Endothelial cell of umbilical vein (primary cell): ENCODE results near the gene TF. TPM values are rescaled to one million over a fixed set of nuclear protein-coding genes. Genes with fewer than 3 reads are reported as not detected.

Experiments used
- BruUV-seq: library from RNA; stranded (reverse); fragments of 400-500 nt; replicated peaks from 2 replicates; lab custom pipeline; 2021; lab: Mats Ljungman, UMichigan
- CTCF ChIA-PET: fragments of 300-600, 350-600 bp; sonication (Branson Sonifier 250); formaldehyde crosslinking; loops from one replicate; lab custom pipeline; 2021; ENCODE audit warnings: antibody characterized with exemption, inconsistent platforms; lab: Charles Lee
- POLR2A ChIA-PET: fragments of 300-600, 350-600 bp; sonication (Branson Sonifier 250); formaldehyde crosslinking; loops from one replicate; lab custom pipeline; 2021; ENCODE audit warnings: antibody characterized with exemption, inconsistent platforms; lab: Charles Lee
- DNase-seq: peaks from one replicate; pipeline ENCODE4 v3.0.0-alpha.2; 2011; ENCODE audit warnings: low read depth, low spot score
- FAIRE-seq: peaks from 2 replicates; lab custom pipeline; 2011; peaks lifted over from hg19 to GRCh38; lab: Jason Lieb, UNC
- H2AFZ ChIP-seq: 2 replicates; pipeline ENCODE4 v1.6.0; 2012; ENCODE audit warnings: low read depth, low read length, control low read depth, inconsistent platforms
- H3K27ac ChIP-seq: 2 replicates; pipeline ENCODE4 v1.5.1; 2011; ENCODE audit warnings: low read depth, mild to moderate bottlenecking, control low read depth, low read length, moderate library complexity; ENCODE audit not compliant: insufficient read depth
- H3K27me3 ChIP-seq, 2 experiments: 2 replicates each; pipeline versions ENCODE4 v1.6.0 to v1.6.1; 2011; ENCODE audit warnings: low read length in 2 of 2, mixed read lengths in 1 of 2; ENCODE audit not compliant: control insufficient read depth in 2 of 2, insufficient read depth in 2 of 2
- H3K36me3 ChIP-seq, 2 experiments: 2 replicates in 1 of 2; 3 replicates in 1 of 2; pipeline ENCODE4 v1.5.1; 2011; ENCODE audit warnings: low read length in 2 of 2, mild to moderate bottlenecking in 1 of 2, moderate library complexity in 1 of 2; ENCODE audit not compliant: control insufficient read depth in 2 of 2, insufficient read depth in 2 of 2; ENCODE audit errors: extremely low read depth in 1 of 2
- H3K4me1 ChIP-seq: 3 replicates; pipeline ENCODE4 v1.5.1; 2011; ENCODE audit warnings: mild to moderate bottlenecking, low read length; ENCODE audit not compliant: control insufficient read depth, insufficient read depth; ENCODE audit errors: extremely low read depth
- H3K4me2 ChIP-seq: 2 replicates; pipeline ENCODE4 v1.6.1; 2011; ENCODE audit warnings: low read length, control low read depth, mixed read lengths; ENCODE audit not compliant: insufficient read depth
- H3K4me3 ChIP-seq, 3 experiments: fragments of 200-600 bp in 1 of 3; sonication (generic), shearing (Covaris generic) in 1 of 3; replicated peaks in 1 of 3; 2 replicates each; pipeline ENCODE4 v1.5.1; 2011 to 2016; ENCODE audit warnings: control low read depth in 3 of 3, low read length in 3 of 3, mild to moderate bottlenecking in 2 of 3, inconsistent platforms in 1 of 3, low read depth in 1 of 3, moderate library complexity in 1 of 3; ENCODE audit not compliant: insufficient read depth in 1 of 3
- H3K79me2 ChIP-seq: 2 replicates; pipeline ENCODE4 v1.6.0; 2012; ENCODE audit warnings: low read length, inconsistent platforms; ENCODE audit not compliant: control insufficient read depth, insufficient read depth
- H3K9ac ChIP-seq: replicated peaks from 2 replicates; pipeline ENCODE3; 2011; ENCODE audit warnings: low read length, control low read depth; ENCODE audit not compliant: insufficient read depth; ENCODE audit errors: extremely low read depth
- H3K9me1 ChIP-seq: replicated peaks from 3 replicates; pipeline ENCODE4 v1.6.0; 2011; ENCODE audit warnings: mild to moderate bottlenecking, low read length; ENCODE audit not compliant: control insufficient read depth, insufficient read depth; ENCODE audit errors: extremely low read depth
- H3K9me3 ChIP-seq: replicated peaks from 2 replicates; pipeline ENCODE4 v1.5.1; 2012; ENCODE audit warnings: low read length, inconsistent platforms; ENCODE audit not compliant: control insufficient read depth, insufficient read depth
- H4K20me1 ChIP-seq: replicated peaks from 2 replicates; pipeline ENCODE3; 2011; ENCODE audit warnings: mild to moderate bottlenecking, low read length; ENCODE audit not compliant: control insufficient read depth, insufficient read depth; ENCODE audit errors: extremely low read depth
- CTCF ChIP-seq, 2 donors: IDR thresholded peaks; 1 replicate in 1 of 2; 2 replicates in 1 of 2; pipeline ENCODE4 v1.5.1; 2011; ENCODE audit warnings: low read length in 2 of 2, mild to moderate bottlenecking in 2 of 2, moderate library complexity in 2 of 2, control low read depth in 1 of 2, inconsistent platforms in 1 of 2, low read depth in 1 of 2; ENCODE audit not compliant: insufficient read depth in 1 of 2; ENCODE audit errors: extremely low read depth in 1 of 2
- EZH2 ChIP-seq: IDR thresholded peaks from 2 replicates; pipeline ENCODE4 v1.6.1; 2012; ENCODE audit warnings: borderline replicate concordance, low read depth, mild to moderate bottlenecking, moderate library complexity, low read length, inconsistent platforms; ENCODE audit not compliant: severe bottlenecking
- FOS ChIP-seq: IDR thresholded peaks from 2 replicates; pipeline ENCODE4 v1.6.1; 2011; ENCODE audit warnings: mild to moderate bottlenecking, low read length, moderate library complexity, borderline replicate concordance; ENCODE audit not compliant: insufficient read depth
- GATA2 ChIP-seq: IDR thresholded peaks from 2 replicates; pipeline ENCODE4 v1.7.0; 2011; ENCODE audit warnings: low read depth, mild to moderate bottlenecking, moderate library complexity, mixed read lengths, low read length; ENCODE audit not compliant: insufficient read length, insufficient read depth
- JUN ChIP-seq: IDR thresholded peaks from 2 replicates; pipeline ENCODE4 v1.6.1; 2011; ENCODE audit warnings: borderline replicate concordance, low read depth; ENCODE audit not compliant: insufficient read length, insufficient read depth
- MAX ChIP-seq: IDR thresholded peaks from 2 replicates; pipeline ENCODE4 v1.6.1; 2011; ENCODE audit not compliant: insufficient read depth, insufficient read length
- MYC ChIP-seq: IDR thresholded peaks from one replicate; pipeline ENCODE4 v1.6.1; 2011; ENCODE audit warnings: mild to moderate bottlenecking, low read depth, low read length
- POLR2A ChIP-seq: IDR thresholded peaks from 2 replicates; pipeline ENCODE4 v1.6.1; 2012; ENCODE audit warnings: low read depth, mild to moderate bottlenecking, control low read depth, low read length
- POLR2AphosphoS5 ChIP-seq: IDR thresholded peaks from 2 replicates; pipeline ENCODE4 v1.6.1; 2012; ENCODE audit warnings: low read depth, mild to moderate bottlenecking, control low read depth, low read length, moderate library complexity; ENCODE audit not compliant: insufficient read depth
- dilution Hi-C: fragments of 300-500 bp; cut with MboI; formaldehyde crosslinking; loops from one replicate; pipeline ENCODE4 v1.15.0; 2019; ENCODE audit warnings: low sequenced_read_pairs; ENCODE audit not compliant: extremely low pct_ligation_motif_present
- intact Hi-C: fragments of 100-400 bp; cut with micrococcal nuclease; formaldehyde crosslinking; loops from one replicate; pipeline ENCODE4 v1.10.0; 2022
- polyA plus RNA-seq, 4 experiments: library from polyadenylated mRNA; depleted of rRNA in 3 of 4; stranded (reverse) in 3 of 4; unstranded in 1 of 4; fragments of >200 nt; gene quantifications; 2 replicates each; pipeline versions ENCODE4 v1.2.1 to v1.2.3, GENCODE V29; 2011 to 2012; ENCODE audit warnings: missing spikeins in 1 of 4
- total RNA-seq: library from RNA; stranded (reverse); gene quantifications from 2 replicates; pipeline ENCODE4 v1.2.3, GENCODE V29; 2021

Gene TF
- total and polyA plus RNA-seq, 2 donors (not counting 3 experiments of a cell fraction or from before 2014, with no cell fraction given) = 0.32 to 0.69 TPM

- Histone ChIP-seq H3K27ac (no peak overlapping the region), H4K20me1 (no peaks in the 10 kb centered on the region), H3K79me2 (no peaks in the 10 kb centered on the region), H3K4me1 (no peaks in the 10 kb centered on the region), H3K4me2 (no peak overlapping the region), H3K4me3 (no peak overlapping the region), H3K9ac (no peak overlapping the region), H3K36me3 (no peaks in the 10 kb centered on the region), H3K9me3 (no peaks in the 10 kb centered on the region), H3K27me3 (no peaks in the 10 kb centered on the region), H2AFZ (no peak overlapping the region), H3K9me1 (no peaks in the 10 kb centered on the region)
- intact Hi-C loops (no loop called here), dilution Hi-C loops (no loop called here)
- DNase-seq (no peak), FAIRE-seq (no peak)
- TF ChIP-seq JUN = no peak
- TF ChIP-seq MAX = no peak
- no peak for TF ChIP-seq FOS
- TF ChIP-seq GATA2 = no peak
- TF ChIP-seq CTCF (IDR thresholded peaks at IDR 0.05; ENCODE audit: extremely low read depth in 1 of 2, insufficient read depth in 1 of 2, low read depth in 1 of 2, low read length in 2 of 2) = no peak
- TF ChIP-seq MYC = no peak
- TF ChIP-seq POLR2A = no peak
- no peak for TF ChIP-seq EZH2
- no peak for TF ChIP-seq POLR2AphosphoS5
- ChIA-PET CTCF (interaction anchor here (1.5 kb wide), 1 partner anchor 384 kb away, joined by 5 read pairs; no protein-coding TSS in a partner anchor), POLR2A (no interaction called here)
- no TSS peak for BruUV-seq
Measured at GRCh38 chr3:133827684-133828083, 81.5 kb downstream of the TF start.
